PFSK-1 (cell line): Measurements from ENCODE around the gene CAND2.

Experiments
- FOXP2 ChIP-seq: optimal IDR thresholded peaks from 2 replicates; pipeline ENCODE3; 2011; ENCODE audit warnings: borderline replicate concordance, control low read depth, inconsistent platforms; ENCODE audit not compliant: insufficient read depth; ENCODE audit errors: extremely low read length, extremely low read depth
- POLR2AphosphoS5 ChIP-seq: IDR thresholded peaks from 2 replicates; pipeline ENCODE4 v1.6.1; 2012; ENCODE audit warnings: low read depth, mild to moderate bottlenecking, control low read depth, low read length, moderate library complexity
- REST ChIP-seq, 2 experiments: IDR thresholded peaks; 2 replicates each; pipeline versions ENCODE4 v1.6.1 to v1.8.0; 2011 to 2012; ENCODE audit warnings: low read depth in 2 of 2, low read length in 2 of 2, control low read depth in 1 of 2, inconsistent platforms in 1 of 2, mild to moderate bottlenecking in 1 of 2, moderate library complexity in 1 of 2; ENCODE audit not compliant: insufficient read depth in 1 of 2
- SIN3A ChIP-seq: IDR thresholded peaks from 2 replicates; pipeline ENCODE4 v1.6.1; 2012; ENCODE audit warnings: mild to moderate bottlenecking, low read length, moderate library complexity, borderline replicate concordance; ENCODE audit not compliant: insufficient read depth
- TAF1 ChIP-seq: IDR thresholded peaks from 2 replicates; pipeline ENCODE4 v1.6.1; 2012; ENCODE audit warnings: low read length, control low read depth, borderline replicate concordance; ENCODE audit not compliant: insufficient read depth

- TF ChIP-seq SIN3A (no peak), REST (IDR thresholded peaks at IDR 0.05; ENCODE audit: insufficient read depth in 1 of 2, low read depth in 2 of 2, low read length in 2 of 2) (no peak), TAF1 (no peak), POLR2AphosphoS5 (no peak), FOXP2 (no peak)
Measured at GRCh38 chr3:12775226-12775625, 21.3 kb upstream of the CAND2 start.
